ENCODE measurements around the gene CILP.
"Not testable (repeated sequence)": the region's sequence is repeated elsewhere in the genome, so short reads cannot be mapped to it uniquely, and the experiment has no call there.

The CILP gene

GRCh38 chr15:65192016-65192415, 19.3 kb downstream of the CILP start:
- Histone ChIP-seq H3K9ac (no peak overlapping the region), H3K4me2 (no peak overlapping the region), H2AFZ (ENCODE audit: low read depth) (no peak overlapping the region), H3K27ac (no peak overlapping the region), H3K79me2 (ENCODE audit: insufficient read depth, low read depth) (no peaks in the 10 kb centered on the region), H3K36me3 (ENCODE audit: insufficient read depth) (no peaks in the 10 kb centered on the region), H3K4me3 (IDR thresholded peaks at IDR 0.05; ENCODE audit: insufficient read depth, low read depth, low read length) (no peak overlapping the region), H4K20me1 (ENCODE audit: insufficient read depth) (no peaks in the 10 kb centered on the region), H3K4me1 (ENCODE audit: low read depth, poor library complexity, severe bottlenecking) (peaks cover 5% of the 10 kb centered on the region), H3K27me3 (ENCODE audit: insufficient read depth, low read depth) (no peaks in the 10 kb centered on the region)
- no peak for TF ChIP-seq CTCF (conservative IDR thresholded peaks at IDR 0.05; ENCODE audit: low read depth, low read length)

- TF ChIP-seq CTCF (conservative IDR thresholded peaks at IDR 0.05; ENCODE audit: low read depth, low read length): peak; percentile 72
- peaks cover 12% of the 10 kb centered on the region for H3K4me1 ChIP-seq (ENCODE audit: low read depth, poor library complexity, severe bottlenecking)
- no peaks in the 10 kb centered on the region for H3K36me3 ChIP-seq (ENCODE audit: insufficient read depth)
- no peaks in the 10 kb centered on the region for H3K27me3 ChIP-seq (ENCODE audit: insufficient read depth, low read depth)
- H3K79me2 ChIP-seq (ENCODE audit: insufficient read depth, low read depth): peaks cover 9% of the 10 kb centered on the region
- H3K9ac ChIP-seq: no peak overlapping the region
- H3K4me3 ChIP-seq (IDR thresholded peaks at IDR 0.05; ENCODE audit: insufficient read depth, low read depth, low read length): no peak overlapping the region
- no peak overlapping the region for H2AFZ ChIP-seq (ENCODE audit: low read depth)
- no peak overlapping the region for H3K27ac ChIP-seq
- no peaks in the 10 kb centered on the region for H4K20me1 ChIP-seq (ENCODE audit: insufficient read depth)
- H3K4me2 ChIP-seq: no peak overlapping the region
Measured at GRCh38 chr15:65189102-65189740, 22.1 kb downstream of the CILP start.

- not testable (repeated sequence) for H3K9ac ChIP-seq; H3K4me3 ChIP-seq (IDR thresholded peaks at IDR 0.05; ENCODE audit: insufficient read depth, low read depth, low read length); H4K20me1 ChIP-seq (ENCODE audit: insufficient read depth); H3K27me3 ChIP-seq (ENCODE audit: insufficient read depth, low read depth); H3K4me2 ChIP-seq; H3K27ac ChIP-seq; H3K36me3 ChIP-seq (ENCODE audit: insufficient read depth); H2AFZ ChIP-seq (ENCODE audit: low read depth)
- Histone ChIP-seq H3K79me2 (ENCODE audit: insufficient read depth, low read depth) (peaks cover 16% of the 10 kb centered on the region), H3K4me1 (ENCODE audit: low read depth, poor library complexity, severe bottlenecking) (peaks cover 12% of the 10 kb centered on the region)
Measured at GRCh38 chr15:65188472-65188871, 22.8 kb downstream of the CILP start.

GRCh38 chr15:65184868-65185717, 26.2 kb downstream of the CILP start, which contains the start of gene CLPX:
TSS of gene CLPX (minus strand) at chr15:65185342. CDS start at chr15:65185153, 189 bp downstream.
- no peak within 1 kb of the TSS for H3K4me3 ChIP-seq (IDR thresholded peaks at IDR 0.05; ENCODE audit: insufficient read depth, low read depth, low read length)
- H3K27ac ChIP-seq: peak within 1 kb of the TSS; percentile 80
- no peaks in the 10 kb centered on the region for H3K36me3 ChIP-seq (ENCODE audit: insufficient read depth)
- no peaks in the 10 kb centered on the region for H3K27me3 ChIP-seq (ENCODE audit: insufficient read depth, low read depth)
- H3K79me2 ChIP-seq (ENCODE audit: insufficient read depth, low read depth): peaks cover 48% of the 10 kb centered on the region
- H3K4me1 ChIP-seq (ENCODE audit: low read depth, poor library complexity, severe bottlenecking): peaks cover 28% of the 10 kb centered on the region
- peak within 1 kb of the TSS; percentile 87 for H2AFZ ChIP-seq (ENCODE audit: low read depth)
- H3K9ac ChIP-seq: peak within 1 kb of the TSS; percentile 87
- H3K4me2 ChIP-seq: peak within 1 kb of the TSS; percentile 84
- TF ChIP-seq CTCF (conservative IDR thresholded peaks at IDR 0.05; ENCODE audit: low read depth, low read length): no peak
- H4K20me1 ChIP-seq (ENCODE audit: insufficient read depth): no peaks in the 10 kb centered on the region

All from KMS-11 (cell line).